HG02759 (cell line): ENCODE data around the gene ZC3H12A.

ENCODE experiments used
- ATAC-seq: cut with Tn5 transposase; IDR thresholded peaks from one replicate; pipeline ENCODE4 v1.9.1; 2021; ENCODE audit warnings: mild to moderate bottlenecking, moderate library complexity; ENCODE audit not compliant: unreplicated experiment

ZC3H12A gene

GRCh38 chr1:37453647-37454046 is 20.7 kb upstream of the ZC3H12A start:
- ATAC-seq: no peak

- no peak for ATAC-seq
Measured at GRCh38 chr1:37455516-37455915, 18.9 kb upstream of the ZC3H12A start.

GRCh38 chr1:37456614-37457013 is 17.8 kb upstream of the ZC3H12A start:
- no peak for ATAC-seq

- no peak for ATAC-seq
Measured at GRCh38 chr1:37458551-37458950, 15.8 kb upstream of the ZC3H12A start.

- no peak for ATAC-seq
Measured at GRCh38 chr1:37461698-37462436, 12.5 kb upstream of the ZC3H12A start.

- ATAC-seq: no peak
Measured at GRCh38 chr1:37464443-37464842, 9.9 kb upstream of the ZC3H12A start.

GRCh38 chr1:37465593-37466517 is 8.5 kb upstream of the ZC3H12A start:
- no peak for ATAC-seq

GRCh38 chr1:37468037-37468436 is 6.3 kb upstream of the ZC3H12A start:
- ATAC-seq: no peak

- ATAC-seq: no peak
Measured at GRCh38 chr1:37469386-37469785, 5.0 kb upstream of the ZC3H12A start.

- no peak for ATAC-seq
Measured at GRCh38 chr1:37471345-37472231, 2.8 kb upstream of the ZC3H12A start.

GRCh38 chr1:37472281-37472680 is 2.1 kb upstream of the ZC3H12A start:
- no peak for ATAC-seq

- no peak for ATAC-seq
Measured at GRCh38 chr1:37472994-37473393, 1.4 kb upstream of the ZC3H12A start.

GRCh38 chr1:37473431-37474045 is 842 bp upstream of the ZC3H12A start:
- ATAC-seq: no peak

- no peak for ATAC-seq
Measured at GRCh38 chr1:37474697-37475379, 458 bp downstream of the ZC3H12A start.

GRCh38 chr1:37475380-37476086 is 1.2 kb downstream of the ZC3H12A start:
- no peak for ATAC-seq

- ATAC-seq: no peak
Measured at GRCh38 chr1:37476087-37476452, 1.7 kb downstream of the ZC3H12A start.

GRCh38 chr1:37476460-37477197 is 2.2 kb downstream of the ZC3H12A start:
- no peak for ATAC-seq

GRCh38 chr1:37477198-37477931 is 3.0 kb downstream of the ZC3H12A start:
- ATAC-seq: peak; percentile 43
